ENCODE measurements around the gene NSA2.

- TF ChIP-seq, protein P1, sequence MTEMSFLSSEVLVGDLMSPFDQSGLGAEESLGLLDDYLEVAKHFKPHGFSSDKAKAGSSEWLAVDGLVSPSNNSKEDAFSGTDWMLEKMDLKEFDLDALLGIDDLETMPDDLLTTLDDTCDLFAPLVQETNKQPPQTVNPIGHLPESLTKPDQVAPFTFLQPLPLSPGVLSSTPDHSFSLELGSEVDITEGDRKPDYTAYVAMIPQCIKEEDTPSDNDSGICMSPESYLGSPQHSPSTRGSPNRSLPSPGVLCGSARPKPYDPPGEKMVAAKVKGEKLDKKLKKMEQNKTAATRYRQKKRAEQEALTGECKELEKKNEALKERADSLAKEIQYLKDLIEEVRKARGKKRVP (CRISPR knock-in tag; IDR thresholded peaks at IDR 0.05) = no peak
- TF ChIP-seq SETDB1 (IDR thresholded peaks at IDR 0.05; ENCODE audit: low read length) (no peak), ZFP36 (IDR thresholded peaks at IDR 0.05; ENCODE audit: low read depth, low read length, partially characterized antibody) (no peak), REST (IDR thresholded peaks at IDR 0.05; ENCODE audit: borderline replicate concordance) (no peak), REST (CRISPR knock-in tag; IDR thresholded peaks at IDR 0.05; ENCODE audit: low read depth) (no peak), FOXJ3 (CRISPR knock-in tag; IDR thresholded peaks at IDR 0.05) (no peak), ATF2 (CRISPR knock-in tag; IDR thresholded peaks at IDR 0.05) (no peak), CHD1 (IDR thresholded peaks at IDR 0.05; ENCODE audit: low read length) (no peak), NFIC (IDR thresholded peaks at IDR 0.05) (no peak)
These were observed 5.3 kb downstream of the NSA2 start for GRCh38 chr5:74772359-74772758.

Data from K562 (cell line).